ENCODE measurements around the gene RFX1. TPM values are rescaled to one million over a fixed set of nuclear protein-coding genes. Genes with fewer than 3 reads are reported as not detected.

RFX1 gene
- total and polyA plus RNA-seq, 4 donors = 1.8 to 5.6 (median 3.5) TPM

DNA sequence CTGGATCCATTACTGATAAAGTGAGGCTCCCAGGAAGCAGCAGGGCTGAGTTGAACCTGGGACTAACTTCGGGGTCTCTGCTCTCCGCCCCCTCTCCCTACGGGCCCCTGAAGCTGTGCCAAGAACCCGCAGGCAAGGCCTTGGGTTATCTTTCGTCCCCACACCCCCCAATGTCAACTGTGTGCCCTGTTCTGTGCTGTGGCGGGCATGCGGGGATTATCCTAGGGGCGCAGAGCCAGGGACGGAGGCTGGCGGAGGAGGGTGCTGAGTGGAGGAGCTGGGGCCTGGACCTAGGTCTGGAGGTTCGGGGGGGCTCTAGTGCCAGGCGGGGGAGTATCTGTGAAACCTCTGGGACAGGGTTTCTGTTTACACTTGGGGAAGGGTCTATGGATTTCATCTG lies 26.4 kb downstream of the RFX1 start:
- Histone ChIP-seq H3K9ac (ENCODE audit: low read depth in 1 of 2, low read length in 2 of 2) (no peak overlapping the region), H3K27me3 (ENCODE audit: control insufficient read depth in 4 of 4, insufficient read depth in 4 of 4, low read length in 3 of 4) (no peaks in the 10 kb centered on the region), H3K36me3 (ENCODE audit: control insufficient read depth in 4 of 4, insufficient read depth in 3 of 4, low read depth in 1 of 4, low read length in 3 of 4) (peaks cover 3 to 45% (median 15%) of the 10 kb centered on the region in 4 donors), H3K27ac (ENCODE audit: low read depth in 1 of 2, low read length in 2 of 2) (no peak overlapping the region), H3K4me1 (ENCODE audit: control insufficient read depth in 4 of 4, insufficient read depth in 4 of 4, low read length in 3 of 4) (no peaks in the 10 kb centered on the region), H3K4me3 (ENCODE audit: low read depth in 1 of 3, low read length in 3 of 3) (no peak overlapping the region), H3K9me3 (ENCODE audit: control insufficient read depth in 4 of 4, low read length in 3 of 4) (no peaks in the 10 kb centered on the region)
- 88% methylated on average over 12 of the region's 12 CpGs for WGBS
- no peak for TF ChIP-seq EGR1 (IDR thresholded peaks at IDR 0.05; ENCODE audit: low read depth in 2 of 2)
- TF ChIP-seq, protein P1, sequence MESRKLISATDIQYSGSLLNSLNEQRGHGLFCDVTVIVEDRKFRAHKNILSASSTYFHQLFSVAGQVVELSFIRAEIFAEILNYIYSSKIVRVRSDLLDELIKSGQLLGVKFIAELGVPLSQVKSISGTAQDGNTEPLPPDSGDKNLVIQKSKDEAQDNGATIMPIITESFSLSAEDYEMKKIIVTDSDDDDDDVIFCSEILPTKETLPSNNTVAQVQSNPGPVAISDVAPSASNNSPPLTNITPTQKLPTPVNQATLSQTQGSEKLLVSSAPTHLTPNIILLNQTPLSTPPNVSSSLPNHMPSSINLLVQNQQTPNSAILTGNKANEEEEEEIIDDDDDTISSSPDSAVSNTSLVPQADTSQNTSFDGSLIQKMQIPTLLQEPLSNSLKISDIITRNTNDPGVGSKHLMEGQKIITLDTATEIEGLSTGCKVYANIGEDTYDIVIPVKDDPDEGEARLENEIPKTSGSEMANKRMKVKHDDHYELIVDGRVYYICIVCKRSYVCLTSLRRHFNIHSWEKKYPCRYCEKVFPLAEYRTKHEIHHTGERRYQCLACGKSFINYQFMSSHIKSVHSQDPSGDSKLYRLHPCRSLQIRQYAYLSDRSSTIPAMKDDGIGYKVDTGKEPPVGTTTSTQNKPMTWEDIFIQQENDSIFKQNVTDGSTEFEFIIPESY (IDR thresholded peaks at IDR 0.05) = no peak
- DNase-seq (ENCODE audit: low spot score) = no peak

DNA sequence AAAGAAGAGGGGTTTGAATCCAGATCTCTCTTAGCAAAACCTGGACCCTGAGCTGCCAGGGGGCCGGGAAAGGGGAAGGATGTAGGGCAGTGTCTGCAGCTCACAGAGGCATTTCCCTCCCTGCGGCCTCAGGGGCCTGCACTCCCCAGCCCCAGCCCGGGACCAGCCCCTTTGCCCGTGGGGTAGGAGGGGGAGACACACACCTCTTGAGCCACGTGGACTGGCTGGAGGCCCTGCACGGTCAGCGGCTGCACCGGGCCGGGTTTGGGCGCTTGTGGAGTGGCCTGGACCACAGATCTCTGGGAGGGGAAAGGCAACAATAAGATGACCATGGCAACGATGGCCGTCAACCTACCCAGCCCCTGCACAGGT lies 26.9 kb downstream of the RFX1 start:
- Histone ChIP-seq H3K9ac (ENCODE audit: low read depth in 1 of 2, low read length in 2 of 2) (no peak overlapping the region), H3K36me3 (ENCODE audit: control insufficient read depth in 4 of 4, insufficient read depth in 3 of 4, low read depth in 1 of 4, low read length in 3 of 4) (peaks cover 3 to 45% (median 16%) of the 10 kb centered on the region in 4 donors), H3K4me1 (ENCODE audit: control insufficient read depth in 4 of 4, insufficient read depth in 4 of 4, low read length in 3 of 4) (no peaks in the 10 kb centered on the region), H3K27me3 (ENCODE audit: control insufficient read depth in 4 of 4, insufficient read depth in 4 of 4, low read length in 3 of 4) (no peaks in the 10 kb centered on the region), H3K27ac (ENCODE audit: low read depth in 1 of 2, low read length in 2 of 2) (no peak overlapping the region), H3K9me3 (ENCODE audit: control insufficient read depth in 4 of 4, low read length in 3 of 4) (no peaks in the 10 kb centered on the region), H3K4me3 (ENCODE audit: low read depth in 1 of 3, low read length in 3 of 3) (peak overlapping the region in 1 of 3 donors; percentile 19)
- DNase-seq (ENCODE audit: low spot score) = no peak
- TF ChIP-seq EGR1 (IDR thresholded peaks at IDR 0.05; ENCODE audit: low read depth in 2 of 2) (no peak), HNF4G (IDR thresholded peaks at IDR 0.05) (no peak), SP1 (IDR thresholded peaks at IDR 0.05) (no peak), RAD21 (IDR thresholded peaks at IDR 0.05) (no peak), HNF4A (conservative IDR thresholded peaks at IDR 0.05) (no peak), FOXA2 (IDR thresholded peaks at IDR 0.05) (no peak), RXRA (IDR thresholded peaks at IDR 0.05) (no peak), TAF1 (conservative IDR thresholded peaks at IDR 0.05) (no peak), GABPA (IDR thresholded peaks at IDR 0.05 in 1 of 2, conservative IDR thresholded peaks at IDR 0.05 in 1 of 2) (no peak), NR2F2 (IDR thresholded peaks at IDR 0.05) (no peak), JUND (IDR thresholded peaks at IDR 0.05) (no peak)
- TF ChIP-seq, protein P2, sequence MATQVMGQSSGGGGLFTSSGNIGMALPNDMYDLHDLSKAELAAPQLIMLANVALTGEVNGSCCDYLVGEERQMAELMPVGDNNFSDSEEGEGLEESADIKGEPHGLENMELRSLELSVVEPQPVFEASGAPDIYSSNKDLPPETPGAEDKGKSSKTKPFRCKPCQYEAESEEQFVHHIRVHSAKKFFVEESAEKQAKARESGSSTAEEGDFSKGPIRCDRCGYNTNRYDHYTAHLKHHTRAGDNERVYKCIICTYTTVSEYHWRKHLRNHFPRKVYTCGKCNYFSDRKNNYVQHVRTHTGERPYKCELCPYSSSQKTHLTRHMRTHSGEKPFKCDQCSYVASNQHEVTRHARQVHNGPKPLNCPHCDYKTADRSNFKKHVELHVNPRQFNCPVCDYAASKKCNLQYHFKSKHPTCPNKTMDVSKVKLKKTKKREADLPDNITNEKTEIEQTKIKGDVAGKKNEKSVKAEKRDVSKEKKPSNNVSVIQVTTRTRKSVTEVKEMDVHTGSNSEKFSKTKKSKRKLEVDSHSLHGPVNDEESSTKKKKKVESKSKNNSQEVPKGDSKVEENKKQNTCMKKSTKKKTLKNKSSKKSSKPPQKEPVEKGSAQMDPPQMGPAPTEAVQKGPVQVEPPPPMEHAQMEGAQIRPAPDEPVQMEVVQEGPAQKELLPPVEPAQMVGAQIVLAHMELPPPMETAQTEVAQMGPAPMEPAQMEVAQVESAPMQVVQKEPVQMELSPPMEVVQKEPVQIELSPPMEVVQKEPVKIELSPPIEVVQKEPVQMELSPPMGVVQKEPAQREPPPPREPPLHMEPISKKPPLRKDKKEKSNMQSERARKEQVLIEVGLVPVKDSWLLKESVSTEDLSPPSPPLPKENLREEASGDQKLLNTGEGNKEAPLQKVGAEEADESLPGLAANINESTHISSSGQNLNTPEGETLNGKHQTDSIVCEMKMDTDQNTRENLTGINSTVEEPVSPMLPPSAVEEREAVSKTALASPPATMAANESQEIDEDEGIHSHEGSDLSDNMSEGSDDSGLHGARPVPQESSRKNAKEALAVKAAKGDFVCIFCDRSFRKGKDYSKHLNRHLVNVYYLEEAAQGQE (IDR thresholded peaks at IDR 0.05) = no peak
- TF ChIP-seq, protein P1 (IDR thresholded peaks at IDR 0.05) = no peak
- TF ChIP-seq, protein P3, sequence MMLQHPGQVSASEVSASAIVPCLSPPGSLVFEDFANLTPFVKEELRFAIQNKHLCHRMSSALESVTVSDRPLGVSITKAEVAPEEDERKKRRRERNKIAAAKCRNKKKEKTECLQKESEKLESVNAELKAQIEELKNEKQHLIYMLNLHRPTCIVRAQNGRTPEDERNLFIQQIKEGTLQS (IDR thresholded peaks at IDR 0.05) = no peak
- TF ChIP-seq, protein P4, sequence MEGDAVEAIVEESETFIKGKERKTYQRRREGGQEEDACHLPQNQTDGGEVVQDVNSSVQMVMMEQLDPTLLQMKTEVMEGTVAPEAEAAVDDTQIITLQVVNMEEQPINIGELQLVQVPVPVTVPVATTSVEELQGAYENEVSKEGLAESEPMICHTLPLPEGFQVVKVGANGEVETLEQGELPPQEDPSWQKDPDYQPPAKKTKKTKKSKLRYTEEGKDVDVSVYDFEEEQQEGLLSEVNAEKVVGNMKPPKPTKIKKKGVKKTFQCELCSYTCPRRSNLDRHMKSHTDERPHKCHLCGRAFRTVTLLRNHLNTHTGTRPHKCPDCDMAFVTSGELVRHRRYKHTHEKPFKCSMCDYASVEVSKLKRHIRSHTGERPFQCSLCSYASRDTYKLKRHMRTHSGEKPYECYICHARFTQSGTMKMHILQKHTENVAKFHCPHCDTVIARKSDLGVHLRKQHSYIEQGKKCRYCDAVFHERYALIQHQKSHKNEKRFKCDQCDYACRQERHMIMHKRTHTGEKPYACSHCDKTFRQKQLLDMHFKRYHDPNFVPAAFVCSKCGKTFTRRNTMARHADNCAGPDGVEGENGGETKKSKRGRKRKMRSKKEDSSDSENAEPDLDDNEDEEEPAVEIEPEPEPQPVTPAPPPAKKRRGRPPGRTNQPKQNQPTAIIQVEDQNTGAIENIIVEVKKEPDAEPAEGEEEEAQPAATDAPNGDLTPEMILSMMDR (IDR thresholded peaks at IDR 0.05; ENCODE audit: low read depth, low read length, missing input control) = no peak
- TF ChIP-seq, protein P5, sequence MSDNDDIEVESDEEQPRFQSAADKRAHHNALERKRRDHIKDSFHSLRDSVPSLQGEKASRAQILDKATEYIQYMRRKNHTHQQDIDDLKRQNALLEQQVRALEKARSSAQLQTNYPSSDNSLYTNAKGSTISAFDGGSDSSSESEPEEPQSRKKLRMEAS (IDR thresholded peaks at IDR 0.05) = no peak
- WGBS = 63% methylated on average over 12 of the region's 12 CpGs

Data from liver (tissue), 9 donors.